ENCODE results near the gene DIABLO. TPM values are rescaled to one million over a fixed set of nuclear protein-coding genes. Genes with fewer than 3 reads are reported as not detected.

The DIABLO gene
- total RNA-seq, 4 donors from 2014 or later, result 30.8 to 43.6 (median 39.3) TPM

GRCh38 chr12:122208073-122208820 lies 17.6 kb downstream of the DIABLO start:
- no peak for TF ChIP-seq CTCF (IDR thresholded peaks at IDR 0.05)
- no peak for TF ChIP-seq POLR2AphosphoS5 (IDR thresholded peaks at IDR 0.05)
- TF ChIP-seq POLR2A (IDR thresholded peaks at IDR 0.05; ENCODE audit: low read depth), result no peak
- TF ChIP-seq EP300 (IDR thresholded peaks at IDR 0.05), result no peak
- no peak for DNase-seq (ENCODE audit: extremely low spot score)
- no peak overlapping the region for H3K4me3 ChIP-seq
- H3K36me3 ChIP-seq, result peaks cover 47 to 70% (median 62%) of the 10 kb centered on the region in 4 donors
- peaks cover 9 to 28% (median 16%) of the 10 kb centered on the region in 4 donors for H3K4me1 ChIP-seq
- 89% methylated on average over 18 of the region's 18 CpGs for WGBS
- H3K9me3 ChIP-seq, result no peaks in the 10 kb centered on the region
- H3K27me3 ChIP-seq, result peaks cover 2 to 28% (median 16%) of the 10 kb centered on the region in 4 donors
- intact Hi-C loops (cut with DNase I), result no loop called here
- no peak overlapping the region for H3K27ac ChIP-seq (replicated peaks in 1 of 4)

DNA sequence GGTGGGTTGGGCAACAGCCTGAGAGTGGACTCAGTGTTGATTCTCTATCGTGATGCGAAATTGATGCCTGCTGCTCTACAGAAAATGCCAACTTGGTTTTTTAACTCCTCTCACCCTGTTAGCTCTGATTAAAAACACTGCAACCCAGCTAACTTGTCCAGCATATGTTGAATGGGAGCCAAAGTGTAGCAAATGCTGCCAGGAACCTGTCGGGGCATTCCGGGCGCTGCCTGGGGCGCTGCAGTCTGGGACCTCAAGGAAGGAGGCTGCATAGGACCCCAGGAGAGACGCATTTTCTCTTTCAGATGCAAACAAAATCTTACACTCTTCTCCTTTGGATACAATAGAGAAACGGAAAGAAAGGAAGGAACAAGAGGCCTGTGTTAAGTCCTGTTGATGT lies 18.5 kb downstream of the DIABLO start:
- H3K36me3 ChIP-seq, result peaks cover 39 to 61% (median 53%) of the 10 kb centered on the region in 4 donors
- TF ChIP-seq POLR2AphosphoS5 (IDR thresholded peaks at IDR 0.05) (no peak), POLR2A (IDR thresholded peaks at IDR 0.05; ENCODE audit: low read depth) (no peak), CTCF (IDR thresholded peaks at IDR 0.05) (no peak), EP300 (IDR thresholded peaks at IDR 0.05) (no peak)
- peaks cover 15 to 35% (median 22%) of the 10 kb centered on the region in 4 donors for H3K4me1 ChIP-seq
- H3K9me3 ChIP-seq, result no peaks in the 10 kb centered on the region
- 59% methylated on average over 8 of the region's 8 CpGs for WGBS
- H3K4me3 ChIP-seq, result no peak overlapping the region
- H3K27ac ChIP-seq (replicated peaks in 1 of 4), result no peak overlapping the region
- peaks cover 5 to 36% (median 20%) of the 10 kb centered on the region in 4 donors for H3K27me3 ChIP-seq
- no peak for DNase-seq (ENCODE audit: extremely low spot score)
- intact Hi-C loops (cut with DNase I), result no loop called here

- DNase-seq (ENCODE audit: extremely low spot score), result no peak
- TF ChIP-seq POLR2AphosphoS5 (IDR thresholded peaks at IDR 0.05) (no peak), CTCF (IDR thresholded peaks at IDR 0.05) (no peak)
- 96% methylated on average over 5 of the region's 8 CpGs for WGBS
Measured at GRCh38 chr12:122206976-122207375, 18.9 kb downstream of the DIABLO start.

GRCh38 chr12:122206111-122206881 lies 19.6 kb downstream of the DIABLO start:
- no peak overlapping the region for H3K4me3 ChIP-seq
- peaks cover 35 to 50% (median 47%) of the 10 kb centered on the region in 4 donors for H3K36me3 ChIP-seq
- intact Hi-C loops (cut with DNase I), result no loop called here
- H3K27me3 ChIP-seq, result peaks cover 5 to 47% (median 24%) of the 10 kb centered on the region in 4 donors
- TF ChIP-seq POLR2AphosphoS5 (IDR thresholded peaks at IDR 0.05) (no peak), CTCF (IDR thresholded peaks at IDR 0.05) (no peak), EP300 (IDR thresholded peaks at IDR 0.05) (no peak), POLR2A (IDR thresholded peaks at IDR 0.05; ENCODE audit: low read depth) (no peak)
- no peaks in the 10 kb centered on the region for H3K9me3 ChIP-seq
- WGBS, result 73% methylated on average over 26 of the region's 27 CpGs
- DNase-seq (ENCODE audit: extremely low spot score), result no peak
- H3K27ac ChIP-seq (replicated peaks in 1 of 4), result no peak overlapping the region
- peaks cover 15 to 35% (median 22%) of the 10 kb centered on the region in 4 donors for H3K4me1 ChIP-seq

More at GRCh38 chr12:122206976-122207375, 18.9 kb downstream of the DIABLO start:
- peaks cover 15 to 35% (median 22%) of the 10 kb centered on the region in 4 donors for H3K4me1 ChIP-seq
- H3K27me3 ChIP-seq, result peaks cover 5 to 40% (median 20%) of the 10 kb centered on the region in 4 donors
- H3K4me3 ChIP-seq, result no peak overlapping the region
- peaks cover 39 to 57% (median 51%) of the 10 kb centered on the region in 4 donors for H3K36me3 ChIP-seq
- intact Hi-C loops (cut with DNase I), result no loop called here
- no peak overlapping the region for H3K27ac ChIP-seq (replicated peaks in 1 of 4)
- no peaks in the 10 kb centered on the region for H3K9me3 ChIP-seq
